ENCODE results near the gene SRC.

- TF ChIP-seq POLR2A (IDR thresholded peaks at IDR 0.05; ENCODE audit: low read length) (no peak), GATA1 (IDR thresholded peaks at IDR 0.05; ENCODE audit: low read depth, low read length) (no peak)
Measured at GRCh38 chr20:37336369-37337207, 9.4 kb upstream of the SRC start.

Measured in erythroblast (primary cell).